ENCODE data around the gene ESR1.
"Not testable (repeated sequence)": the region's sequence is repeated elsewhere in the genome, so short reads cannot be mapped to it uniquely, and the experiment has no call there.

- not testable (repeated sequence) for TF ChIP-seq POLR2A, CTCF, EP300 (IDR thresholded peaks at IDR 0.05)
Observed at GRCh38 chr6:151867361-151867869, 59.9 kb downstream of the ESR1 start.

All from tibial nerve (tissue), 4 donors.